GM19463 (cell line): ENCODE data around the gene EPB41L2.

Source experiments
- ATAC-seq: cut with Tn5 transposase; IDR thresholded peaks from one replicate; pipeline ENCODE4 v1.9.1; 2021; ENCODE audit warnings: mild to moderate bottlenecking, moderate library complexity; ENCODE audit not compliant: unreplicated experiment

The EPB41L2 gene

DNA sequence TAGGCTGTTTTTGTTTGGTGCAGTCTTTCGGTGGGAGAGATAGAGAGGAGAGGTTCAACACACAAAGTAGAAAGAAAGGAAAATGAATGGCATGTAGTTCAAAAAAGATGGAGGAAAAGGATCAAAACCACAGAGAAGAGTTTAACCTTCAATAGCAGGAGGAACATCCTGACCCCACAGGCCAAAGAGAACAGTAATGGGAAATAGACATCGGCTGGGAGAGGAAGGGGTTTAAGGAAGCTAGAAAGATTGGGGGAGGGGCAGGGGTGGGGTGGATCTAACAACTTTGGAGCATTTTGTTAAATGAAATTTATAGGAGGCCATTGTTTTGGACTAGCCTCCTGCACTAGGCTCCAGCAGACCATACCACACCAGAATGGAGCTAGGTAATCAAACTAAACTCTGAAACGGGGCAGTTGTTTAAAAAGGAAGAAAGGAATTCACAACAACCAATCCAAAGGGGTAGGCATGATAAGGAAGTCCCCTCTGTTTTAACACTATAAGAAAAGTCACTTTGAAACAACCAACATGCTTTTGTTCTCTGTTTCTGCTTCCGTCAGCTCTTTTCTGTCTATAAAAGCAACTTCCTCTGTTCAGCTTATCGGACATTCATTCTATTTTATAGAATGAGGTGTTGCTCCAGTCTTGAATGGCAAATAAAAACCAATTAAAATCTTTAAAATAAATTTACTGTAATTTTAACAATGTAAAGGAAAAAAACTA is 82.6 kb downstream of the EPB41L2 start:
- no peak for ATAC-seq

DNA sequence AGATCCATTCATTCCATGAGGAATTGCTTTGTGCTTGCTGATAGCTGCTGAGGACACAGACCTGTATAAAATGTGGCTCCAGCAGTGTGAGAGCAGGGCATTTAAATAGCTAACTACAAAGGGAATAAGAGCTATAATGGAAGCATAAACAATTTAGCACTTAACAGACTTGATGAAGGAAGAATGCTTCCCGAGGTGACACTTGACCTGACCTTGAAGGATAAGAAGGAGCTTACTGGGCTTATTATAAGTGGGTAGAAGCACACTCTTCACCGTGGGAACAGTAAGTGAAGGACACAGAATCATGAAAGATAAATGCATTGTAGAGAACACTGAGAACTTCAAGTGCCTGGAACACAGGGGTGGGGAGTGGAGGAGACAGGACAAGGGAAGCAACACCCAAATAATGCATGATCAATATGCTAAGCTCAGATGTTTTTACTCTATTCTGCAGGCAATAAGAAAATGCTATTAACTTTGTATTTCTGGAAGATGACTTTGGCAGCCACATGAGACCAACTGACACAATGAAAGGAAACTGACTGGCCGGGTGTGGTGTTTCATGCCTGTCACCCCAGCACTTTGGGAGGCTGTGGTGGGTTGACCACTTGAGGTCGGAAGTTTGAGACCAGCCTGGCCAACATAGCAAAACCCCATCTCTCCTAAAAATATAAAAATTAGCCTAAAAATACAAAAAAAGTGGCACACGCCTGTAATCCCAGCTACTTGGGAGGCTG is 84.2 kb downstream of the EPB41L2 start:
- ATAC-seq = no peak

- ATAC-seq = no peak
Observed at GRCh38 chr6:130978180-130978579, 84.9 kb downstream of the EPB41L2 start.

GRCh38 chr6:130975325-130975724 is 87.7 kb downstream of the EPB41L2 start:
- no peak for ATAC-seq

GRCh38 chr6:130973521-130974277 is 89.3 kb downstream of the EPB41L2 start:
- ATAC-seq = no peak

- ATAC-seq = no peak
Observed at GRCh38 chr6:130971504-130971903, 91.5 kb downstream of the EPB41L2 start.

- no peak for ATAC-seq
Observed at GRCh38 chr6:130970839-130971410, 92.1 kb downstream of the EPB41L2 start.

- ATAC-seq = no peak
Observed at GRCh38 chr6:130969791-130970491, 93.1 kb downstream of the EPB41L2 start.

DNA sequence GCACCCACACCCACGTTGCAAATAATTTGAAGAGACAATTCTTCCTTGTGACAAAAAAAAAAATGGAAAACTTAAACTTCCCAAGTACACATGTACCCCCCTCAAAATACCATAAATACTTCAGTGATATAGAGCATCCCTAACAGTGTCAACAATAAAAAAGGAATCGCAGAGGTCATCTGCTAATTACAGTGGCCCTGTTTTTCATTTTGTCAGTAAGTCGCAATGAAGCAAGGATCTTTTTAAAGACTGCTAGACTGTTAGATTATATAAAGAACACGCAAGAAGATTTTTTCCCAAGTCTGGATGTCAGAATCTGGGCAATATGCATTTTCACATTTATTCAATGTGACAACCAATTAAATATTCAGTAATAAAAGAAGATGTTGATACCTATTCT is 93.9 kb downstream of the EPB41L2 start:
- no peak for ATAC-seq

DNA sequence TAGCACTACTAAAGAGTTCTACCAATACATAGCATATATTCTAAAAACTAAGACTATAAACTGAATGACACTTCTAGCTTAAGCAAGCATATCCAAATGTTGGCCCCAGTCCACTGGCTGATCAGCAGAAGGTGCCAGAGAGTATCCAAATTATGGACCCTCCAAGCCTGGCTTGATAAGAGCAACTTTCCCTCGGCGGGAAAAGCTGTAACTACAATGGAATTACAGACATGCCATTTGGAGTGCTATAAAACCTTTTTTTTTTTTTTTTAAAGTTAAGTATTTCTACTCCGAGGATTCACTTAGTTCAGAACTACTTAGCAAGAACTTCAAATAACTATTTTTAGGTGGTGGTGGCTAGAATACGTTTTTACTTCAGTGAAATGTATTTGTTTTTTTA is 94.6 kb downstream of the EPB41L2 start:
- ATAC-seq = no peak

DNA sequence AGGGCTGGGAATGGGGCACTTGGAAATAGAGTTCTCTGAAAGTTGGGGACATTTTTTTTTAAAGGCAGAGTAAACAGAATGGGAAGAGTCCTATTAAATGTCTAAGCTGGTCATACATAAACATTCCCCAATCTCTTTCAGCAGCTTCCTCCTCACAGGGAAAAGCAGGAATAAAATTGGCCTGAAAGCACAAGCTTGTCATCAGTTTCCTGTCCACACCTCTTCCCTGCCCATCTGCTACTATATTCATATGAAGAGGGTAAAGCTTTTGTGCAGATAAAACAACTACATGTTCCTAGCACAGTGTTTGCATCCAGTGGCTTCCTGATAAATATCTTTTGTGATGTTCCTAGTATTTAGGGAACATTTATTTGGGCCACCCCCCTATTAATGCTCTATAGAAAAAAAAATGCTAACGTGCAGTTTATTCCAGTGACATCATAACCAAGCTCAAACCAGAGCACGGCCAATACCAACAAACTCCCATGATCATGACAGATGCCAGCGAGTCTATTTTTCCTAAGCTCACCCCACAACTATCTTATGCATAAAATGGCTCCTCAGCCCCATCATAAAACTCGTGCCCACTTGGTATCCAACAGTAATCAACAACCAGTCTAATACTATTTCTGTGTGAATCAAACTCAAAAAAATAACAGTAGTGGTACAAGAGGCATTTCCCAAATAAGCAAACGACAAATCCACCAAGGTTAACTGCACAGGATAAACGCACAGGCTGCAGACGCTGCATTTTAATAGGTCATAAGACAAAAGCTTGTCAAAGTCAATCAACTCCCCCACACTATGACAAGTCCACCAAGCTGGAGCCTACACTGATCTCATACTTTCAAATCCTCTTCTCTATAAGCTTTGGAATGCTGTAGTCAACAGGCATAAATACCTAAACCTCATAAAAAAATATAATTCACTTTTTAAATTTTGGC is 95.3 kb downstream of the EPB41L2 start:
- no peak for ATAC-seq

DNA sequence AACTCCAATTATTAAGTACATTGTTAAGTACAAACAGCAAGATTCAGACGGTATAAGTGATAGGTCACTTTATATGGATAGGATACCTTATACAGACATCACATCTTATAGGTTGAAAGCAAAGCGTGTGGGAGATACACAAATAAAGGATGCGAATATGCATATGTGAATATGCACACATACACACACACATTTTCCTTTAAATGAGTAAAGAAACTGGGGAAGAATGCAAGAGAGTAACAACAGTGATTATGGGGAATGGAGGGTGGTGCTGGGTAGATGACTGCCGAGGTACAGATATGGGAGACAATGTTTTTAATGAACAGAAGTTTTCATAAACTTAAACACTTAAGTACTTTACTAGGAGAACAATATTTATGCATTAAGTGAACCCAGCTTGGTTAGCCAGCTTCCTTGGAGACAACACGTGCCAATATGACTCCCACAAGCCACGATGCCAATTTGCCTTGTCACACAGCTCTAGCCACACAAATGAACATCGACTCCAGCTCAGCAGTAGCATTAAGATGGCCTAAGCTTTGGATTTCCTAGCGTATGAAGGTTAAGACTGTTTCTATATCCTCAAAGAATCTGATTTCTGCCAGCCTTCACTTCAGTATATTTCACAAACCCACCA is 96.6 kb downstream of the EPB41L2 start:
- no peak for ATAC-seq

- no peak for ATAC-seq
Observed at GRCh38 chr6:130965656-130966055, 97.4 kb downstream of the EPB41L2 start.

- peak; percentile 51 for ATAC-seq
Observed at GRCh38 chr6:130964808-130965604, 98.0 kb downstream of the EPB41L2 start.

GRCh38 chr6:130964289-130964688 is 98.8 kb downstream of the EPB41L2 start:
- ATAC-seq = no peak

DNA sequence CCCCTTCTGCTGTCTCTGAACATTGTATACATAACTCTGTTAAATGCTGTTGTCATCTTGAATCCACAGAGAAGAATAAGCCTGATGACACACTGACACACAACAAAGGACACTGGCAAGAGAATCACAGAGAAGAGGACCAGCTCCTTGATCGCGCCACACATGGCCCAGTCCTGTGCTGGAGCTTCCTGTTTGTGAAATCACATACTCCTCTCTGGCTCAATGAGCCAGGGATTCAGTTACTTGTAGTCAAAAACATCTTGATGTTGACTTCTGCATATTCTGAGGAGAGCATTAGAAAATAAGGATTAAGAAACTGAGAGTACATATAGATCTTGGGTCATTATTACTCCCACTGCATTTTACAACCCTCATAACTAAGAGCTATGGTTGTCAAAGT is 100.1 kb downstream of the EPB41L2 start:
- no peak for ATAC-seq

DNA sequence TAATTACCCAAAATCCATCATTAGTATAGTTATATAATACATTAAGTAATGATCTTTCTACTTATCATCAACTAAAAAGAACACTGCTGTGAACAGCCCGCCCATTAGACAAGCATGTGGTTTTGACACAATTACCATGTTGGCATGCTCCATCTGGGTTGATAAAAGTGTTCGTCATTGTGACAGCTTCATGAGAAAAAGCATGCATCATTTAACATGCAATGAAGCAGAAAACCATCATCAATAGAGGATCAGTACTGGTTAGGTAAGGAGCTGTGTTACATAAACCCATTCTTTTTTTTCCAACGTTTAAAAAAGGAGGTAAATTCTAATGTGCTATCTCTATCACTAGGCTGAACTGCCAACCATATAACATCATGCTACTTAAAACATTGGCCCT is 101.9 kb downstream of the EPB41L2 start:
- peak; percentile 41 for ATAC-seq

- no peak for ATAC-seq
Observed at GRCh38 chr6:130959951-130960350, 103.1 kb downstream of the EPB41L2 start.
